ENCODE results near the gene GRM5. TPM values are rescaled to one million over a fixed set of nuclear protein-coding genes. Genes with fewer than 3 reads are reported as not detected.

Gene GRM5
- total RNA-seq, 1 donor from 2014 or later, result not detected

DNA sequence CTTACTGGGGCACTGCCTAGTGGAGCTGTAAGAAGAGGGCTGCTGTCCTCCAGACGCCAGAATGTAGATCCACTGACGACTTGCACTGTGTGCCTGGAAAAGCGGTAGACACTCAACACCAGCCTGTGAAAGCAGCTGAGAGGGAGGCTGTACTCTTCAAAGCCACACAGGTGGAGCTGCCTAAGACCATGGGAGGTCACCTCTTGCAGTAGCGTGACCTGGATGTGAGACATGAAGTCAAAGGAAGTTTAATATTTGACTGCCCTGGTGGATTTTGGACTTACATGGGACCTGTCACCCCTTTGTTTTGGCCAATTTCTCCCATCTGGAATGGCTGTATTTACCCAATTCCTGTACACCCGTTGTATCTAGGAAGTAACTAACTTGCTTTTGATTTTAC is 531.6 kb downstream of the GRM5 start:
- DNase-seq, result no peak
- Mint-ChIP-seq H3K4me1 (ENCODE audit: low read depth, unreplicated experiment) (no peaks in the 10 kb centered on the region), H3K27ac (ENCODE audit: unreplicated experiment) (no peak overlapping the region), H3K27me3 (ENCODE audit: unreplicated experiment) (no peaks in the 10 kb centered on the region), H3K36me3 (ENCODE audit: unreplicated experiment) (no peaks in the 10 kb centered on the region), H3K4me3 (ENCODE audit: unreplicated experiment) (no peak overlapping the region), H3K9me3 (ENCODE audit: unreplicated experiment) (peaks cover 2% of the 10 kb centered on the region)
- TF ChIP-seq, protein P1, sequence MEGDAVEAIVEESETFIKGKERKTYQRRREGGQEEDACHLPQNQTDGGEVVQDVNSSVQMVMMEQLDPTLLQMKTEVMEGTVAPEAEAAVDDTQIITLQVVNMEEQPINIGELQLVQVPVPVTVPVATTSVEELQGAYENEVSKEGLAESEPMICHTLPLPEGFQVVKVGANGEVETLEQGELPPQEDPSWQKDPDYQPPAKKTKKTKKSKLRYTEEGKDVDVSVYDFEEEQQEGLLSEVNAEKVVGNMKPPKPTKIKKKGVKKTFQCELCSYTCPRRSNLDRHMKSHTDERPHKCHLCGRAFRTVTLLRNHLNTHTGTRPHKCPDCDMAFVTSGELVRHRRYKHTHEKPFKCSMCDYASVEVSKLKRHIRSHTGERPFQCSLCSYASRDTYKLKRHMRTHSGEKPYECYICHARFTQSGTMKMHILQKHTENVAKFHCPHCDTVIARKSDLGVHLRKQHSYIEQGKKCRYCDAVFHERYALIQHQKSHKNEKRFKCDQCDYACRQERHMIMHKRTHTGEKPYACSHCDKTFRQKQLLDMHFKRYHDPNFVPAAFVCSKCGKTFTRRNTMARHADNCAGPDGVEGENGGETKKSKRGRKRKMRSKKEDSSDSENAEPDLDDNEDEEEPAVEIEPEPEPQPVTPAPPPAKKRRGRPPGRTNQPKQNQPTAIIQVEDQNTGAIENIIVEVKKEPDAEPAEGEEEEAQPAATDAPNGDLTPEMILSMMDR (IDR thresholded peaks at IDR 0.05; ENCODE audit: partially characterized antibody, unreplicated experiment), result no peak

DNA sequence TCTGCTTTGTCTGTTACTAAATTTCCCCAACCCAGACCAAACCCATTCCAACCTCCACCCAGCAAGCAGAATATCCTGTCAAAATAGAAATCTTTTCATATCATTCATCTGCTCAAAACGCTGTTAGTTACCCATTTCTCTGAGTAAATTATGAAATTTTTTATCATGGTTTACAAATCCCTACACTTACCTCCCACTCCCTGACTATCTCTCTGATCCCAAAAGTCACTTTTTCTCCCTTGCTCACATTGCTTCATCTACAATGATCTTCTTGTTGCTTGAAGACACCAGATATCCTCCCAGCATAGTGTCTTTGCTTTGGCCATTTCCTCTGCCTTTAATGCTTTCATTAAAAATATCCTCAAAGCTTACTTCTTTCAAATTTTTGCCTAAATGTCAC is 532.8 kb downstream of the GRM5 start:
- peaks cover 2% of the 10 kb centered on the region for H3K9me3 Mint-ChIP-seq (ENCODE audit: unreplicated experiment)
- H3K4me1 Mint-ChIP-seq (ENCODE audit: low read depth, unreplicated experiment), result no peaks in the 10 kb centered on the region
- no peak overlapping the region for H3K27ac Mint-ChIP-seq (ENCODE audit: unreplicated experiment)
- TF ChIP-seq, protein P1 (IDR thresholded peaks at IDR 0.05; ENCODE audit: partially characterized antibody, unreplicated experiment), result no peak
- H3K4me3 Mint-ChIP-seq (ENCODE audit: unreplicated experiment), result no peak overlapping the region
- no peaks in the 10 kb centered on the region for H3K36me3 Mint-ChIP-seq (ENCODE audit: unreplicated experiment)
- no peaks in the 10 kb centered on the region for H3K27me3 Mint-ChIP-seq (ENCODE audit: unreplicated experiment)
- no peak for DNase-seq

DNA sequence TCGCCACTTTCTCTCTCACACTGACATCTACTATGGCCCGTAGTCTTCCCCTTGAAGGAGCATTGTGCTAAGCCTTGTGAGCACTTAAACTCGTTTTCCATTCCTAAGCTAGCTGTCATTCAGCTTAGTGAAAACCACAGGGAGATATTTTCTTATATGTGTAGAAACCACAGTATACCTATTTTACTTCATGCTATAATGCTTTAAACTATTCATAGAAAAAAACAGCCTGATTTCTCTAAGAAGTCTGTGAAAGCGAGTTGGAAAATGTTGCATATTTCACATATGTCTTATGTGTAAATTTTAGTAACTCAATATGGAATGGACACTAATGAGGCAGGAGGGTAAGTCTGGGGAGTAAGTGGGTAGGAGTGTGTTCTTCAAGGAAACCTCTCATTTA is 534.0 kb downstream of the GRM5 start:
- peaks cover 2% of the 10 kb centered on the region for H3K9me3 Mint-ChIP-seq (ENCODE audit: unreplicated experiment)

DNA sequence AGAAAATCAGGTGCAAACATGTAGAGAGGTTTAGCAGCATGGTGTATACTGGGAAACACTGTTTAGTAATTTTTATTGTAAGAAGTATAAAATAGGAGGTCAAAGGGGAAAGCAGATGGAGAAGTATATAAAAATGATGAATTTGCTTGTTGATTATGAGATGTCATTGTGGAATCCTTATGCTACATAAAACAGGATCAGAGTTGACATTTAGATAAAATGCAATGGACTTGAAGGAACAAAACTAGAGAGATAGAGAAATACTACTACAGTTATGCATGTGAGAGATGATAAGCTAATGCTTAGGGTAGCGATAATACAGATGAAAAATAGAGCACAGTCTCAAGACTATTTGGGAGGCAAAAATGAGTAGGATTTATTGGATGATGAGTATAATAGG is 536.4 kb downstream of the GRM5 start:
- TF ChIP-seq, protein P1 (IDR thresholded peaks at IDR 0.05; ENCODE audit: partially characterized antibody, unreplicated experiment), result no peak
- Mint-ChIP-seq H3K9me3 (ENCODE audit: unreplicated experiment) (peaks cover under 1% of the 10 kb centered on the region), H3K4me3 (ENCODE audit: unreplicated experiment) (no peak overlapping the region), H3K27me3 (ENCODE audit: unreplicated experiment) (no peaks in the 10 kb centered on the region), H3K36me3 (ENCODE audit: unreplicated experiment) (no peaks in the 10 kb centered on the region), H3K4me1 (ENCODE audit: low read depth, unreplicated experiment) (no peaks in the 10 kb centered on the region), H3K27ac (ENCODE audit: unreplicated experiment) (no peak overlapping the region)
- DNase-seq, result no peak

More for the DNA sequence above, 534.0 kb downstream of the GRM5 start:
- TF ChIP-seq, protein P1 (IDR thresholded peaks at IDR 0.05; ENCODE audit: partially characterized antibody, unreplicated experiment), result no peak
- H3K27ac Mint-ChIP-seq (ENCODE audit: unreplicated experiment), result no peak overlapping the region
- H3K27me3 Mint-ChIP-seq (ENCODE audit: unreplicated experiment), result no peaks in the 10 kb centered on the region
- H3K4me3 Mint-ChIP-seq (ENCODE audit: unreplicated experiment), result no peak overlapping the region
- H3K4me1 Mint-ChIP-seq (ENCODE audit: low read depth, unreplicated experiment), result no peaks in the 10 kb centered on the region
- no peak for DNase-seq
- H3K36me3 Mint-ChIP-seq (ENCODE audit: unreplicated experiment), result no peaks in the 10 kb centered on the region

DNA sequence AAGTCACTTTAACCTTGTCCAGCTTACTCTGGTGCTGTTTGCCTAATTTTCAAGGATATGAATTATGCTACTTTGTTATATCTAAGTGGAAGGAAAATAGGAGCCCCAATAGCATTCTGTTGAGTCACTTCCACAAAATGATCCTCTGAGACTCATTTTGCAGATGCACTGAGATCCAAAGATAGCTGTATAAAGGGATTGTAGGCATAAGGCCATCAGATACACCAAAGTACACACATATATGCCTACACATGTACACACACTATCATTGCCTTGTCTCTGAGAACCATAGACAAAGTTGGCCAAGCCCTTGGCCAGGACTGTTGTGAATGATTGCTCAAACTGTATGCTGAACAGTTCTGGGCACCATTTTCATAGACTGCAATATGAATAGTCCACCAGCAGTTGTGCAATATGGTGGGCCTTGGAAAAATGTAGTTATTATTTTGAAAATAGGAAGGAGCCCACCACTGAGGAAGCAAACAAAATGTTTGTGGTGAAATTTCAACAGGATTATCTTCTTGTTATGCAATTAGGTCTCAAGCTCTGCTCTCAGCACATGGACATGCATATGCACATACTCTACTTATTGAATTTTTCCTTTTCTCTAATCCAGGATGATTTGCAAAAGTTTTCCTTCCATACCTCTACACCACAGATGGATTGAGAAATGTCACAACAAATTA is 542.3 kb downstream of the GRM5 start:
- no peaks in the 10 kb centered on the region for H3K9me3 Mint-ChIP-seq (ENCODE audit: unreplicated experiment)
- TF ChIP-seq, protein P1 (IDR thresholded peaks at IDR 0.05; ENCODE audit: partially characterized antibody, unreplicated experiment), result no peak
- H3K27ac Mint-ChIP-seq (ENCODE audit: unreplicated experiment), result no peak overlapping the region
- DNase-seq, result no peak
- H3K27me3 Mint-ChIP-seq (ENCODE audit: unreplicated experiment), result no peaks in the 10 kb centered on the region
- H3K4me1 Mint-ChIP-seq (ENCODE audit: low read depth, unreplicated experiment), result no peaks in the 10 kb centered on the region
- no peak overlapping the region for H3K4me3 Mint-ChIP-seq (ENCODE audit: unreplicated experiment)
- H3K36me3 Mint-ChIP-seq (ENCODE audit: unreplicated experiment), result no peaks in the 10 kb centered on the region

All from glutamatergic neuron (in vitro differentiated cells).